ENCODE data around the gene FIGLA.

FIGLA gene

GRCh38 chr2:70769450-70769849 lies 21.0 kb downstream of the FIGLA start:
- DNase-seq = no peak

GRCh38 chr2:70768590-70769085 lies 21.8 kb downstream of the FIGLA start:
- DNase-seq = no peak

GRCh38 chr2:70767699-70768589 lies 22.5 kb downstream of the FIGLA start, which contains the start of gene ADD2:
Gene ADD2 (minus strand): TSS chr2:70768200. CDS start chr2:70706408, 61,792 bp downstream.
- peak; percentile 14 for DNase-seq

GRCh38 chr2:70767079-70767698 lies 23.3 kb downstream of the FIGLA start:
- no peak for DNase-seq

GRCh38 chr2:70766357-70767078 lies 23.9 kb downstream of the FIGLA start:
- no peak for DNase-seq

GRCh38 chr2:70765507-70765906 lies 24.9 kb downstream of the FIGLA start:
- no peak for DNase-seq

- DNase-seq = no peak
Observed at GRCh38 chr2:70759446-70759845, 31.0 kb downstream of the FIGLA start.

GRCh38 chr2:70757966-70758365 lies 32.5 kb downstream of the FIGLA start:
- DNase-seq = no peak

GRCh38 chr2:70757360-70757759 lies 33.1 kb downstream of the FIGLA start:
- no peak for DNase-seq

- no peak for DNase-seq
Observed at GRCh38 chr2:70756128-70756527, 34.3 kb downstream of the FIGLA start.

GRCh38 chr2:70753902-70754301 lies 36.5 kb downstream of the FIGLA start:
- no peak for DNase-seq

- no peak for DNase-seq
Observed at GRCh38 chr2:70753031-70753430, 37.4 kb downstream of the FIGLA start.

- DNase-seq = no peak
Observed at GRCh38 chr2:70752396-70752795, 38.0 kb downstream of the FIGLA start.

- DNase-seq = no peak
Observed at GRCh38 chr2:70751881-70752280, 38.6 kb downstream of the FIGLA start.

- DNase-seq = no peak
Observed at GRCh38 chr2:70750320-70750719, 40.1 kb downstream of the FIGLA start.

GRCh38 chr2:70748002-70748784 lies 42.2 kb downstream of the FIGLA start:
- DNase-seq = no peak

- no peak for DNase-seq
Observed at GRCh38 chr2:70747284-70747683, 43.2 kb downstream of the FIGLA start.

- DNase-seq = no peak
Observed at GRCh38 chr2:70746094-70746974, 44.1 kb downstream of the FIGLA start.

- no peak for DNase-seq
Observed at GRCh38 chr2:70745276-70745825, 45.1 kb downstream of the FIGLA start.

- DNase-seq = no peak
Observed at GRCh38 chr2:70744397-70744796, 46.0 kb downstream of the FIGLA start.

- no peak for DNase-seq
Observed at GRCh38 chr2:70743677-70744076, 46.8 kb downstream of the FIGLA start.
